Measurements from ENCODE around the gene CD79B. TPM values are rescaled to one million over a fixed set of nuclear protein-coding genes. Genes with fewer than 3 reads are reported as not detected.
A peak's percentile ranks its signal among the peaks of the same experiment; 100 is the strongest.

The CD79B gene
- total and polyA plus RNA-seq, 2 of the 8 experiments (the other 6 are each of a cell fraction or from before 2014, with no cell fraction given), result 1.5 to 3.9 TPM

- Histone ChIP-seq H4K91ac (replicated peaks; ENCODE audit: insufficient read length, low read length) (no peak overlapping the region), H2AK5ac (ENCODE audit: low read depth, low read length) (no peak overlapping the region), H3K4me2 (ENCODE audit: insufficient read depth in 1 of 2, low read depth in 2 of 2, low read length in 2 of 2) (no peak overlapping the region), H4K5ac (ENCODE audit: insufficient read length, low read depth, low read length) (no peak overlapping the region), H3K36me3 (ENCODE audit: control insufficient read depth in 2 of 4, insufficient read depth in 4 of 4, low read length in 3 of 4) (peaks cover 0 to 21% (median 1%) of the 10 kb centered on the region in 4 experiments; a peak in 4 of 8 replicates), H2BK20ac (ENCODE audit: low read length) (no peak overlapping the region), H3K4me3 (ENCODE audit: extremely low read depth in 1 of 4, insufficient read depth in 2 of 4, low read depth in 3 of 4, low read length in 4 of 4) (no peak overlapping the region), H3K27me3 (replicated peaks in 1 of 4; ENCODE audit: control insufficient read depth in 3 of 4, extremely low read depth in 1 of 4, insufficient read depth in 3 of 4, low read length in 3 of 4) (no peaks in the 10 kb centered on the region), H3K79me2 (ENCODE audit: control insufficient read depth in 1 of 2, insufficient read depth in 2 of 2, low read length in 2 of 2) (no peaks in the 10 kb centered on the region), H3K56ac (replicated peaks; ENCODE audit: insufficient read length, low read depth, low read length) (no peak overlapping the region), H3K9ac (replicated peaks in 1 of 4; ENCODE audit: extremely low read depth in 1 of 4, low read depth in 3 of 4, low read length in 3 of 4) (no peak overlapping the region), H3K9me3 (ENCODE audit: insufficient read depth in 2 of 2, low read depth in 1 of 2, low read length in 1 of 2) (no peaks in the 10 kb centered on the region), H3K23ac (ENCODE audit: insufficient read length) (no peak overlapping the region), H2BK5ac (ENCODE audit: low read depth, low read length) (no peak overlapping the region), H3K23me2 (ENCODE audit: low read depth, low read length) (no peaks in the 10 kb centered on the region), H3K27ac (ENCODE audit: low read depth, low read length) (no peak overlapping the region), H4K8ac (ENCODE audit: extremely low read depth, insufficient read depth, low read length) (no peak overlapping the region), H3K4ac (replicated peaks; ENCODE audit: insufficient read length, low read depth, low read length) (no peak overlapping the region), H2BK12ac (ENCODE audit: low read depth, low read length) (no peak overlapping the region), H4K20me1 (replicated peaks in 1 of 2; ENCODE audit: control insufficient read depth in 1 of 2, insufficient read depth in 2 of 2, low read length in 2 of 2) (peaks cover 0 to 5% of the 10 kb centered on the region in 2 experiments), H2BK15ac (ENCODE audit: low read length) (no peak overlapping the region), H3K79me1 (ENCODE audit: low read depth, low read length) (no peaks in the 10 kb centered on the region), H2BK120ac (replicated peaks; ENCODE audit: low read depth, low read length) (no peak overlapping the region), H2AFZ (ENCODE audit: low read length) (no peak overlapping the region), H3K18ac (ENCODE audit: extremely low read depth, low read length) (no peak overlapping the region), H3K14ac (ENCODE audit: insufficient read length) (no peak overlapping the region), H3K4me1 (replicated peaks in 1 of 4; ENCODE audit: control insufficient read depth in 3 of 4, insufficient read depth in 4 of 4, low read length in 3 of 4) (peaks cover 0 to 4% (median 1%) of the 10 kb centered on the region in 4 experiments; a peak in 4 of 7 replicates)
- no peak for DNase-seq (ENCODE audit: low read depth in 1 of 2, low spot score in 2 of 2)
- CTCF ChIA-PET (ENCODE audit: partially characterized antibody), result interaction anchor here (0.7 to 6.1 kb wide), 5 partner anchors 9 to 288 kb away, joined by 3 to 64 read pairs (median 13); partner anchors contain the start of genes CSHL1 and GH1
- TF ChIP-seq KDM5A (IDR thresholded peaks at IDR 0.05; ENCODE audit: low read length) (no peak), SIX5 (IDR thresholded peaks at IDR 0.05; ENCODE audit: low read depth, low read length) (no peak), CTCF (IDR thresholded peaks at IDR 0.05; ENCODE audit: control extremely low read depth in 1 of 3, insufficient read depth in 1 of 3, low read depth in 1 of 3, low read length in 3 of 3) (peak; percentile 15 to 40 (median 33))
- POLR2A ChIA-PET (ENCODE audit: partially characterized antibody), result interaction anchor here (0.7 to 1.9 kb wide), 2 partner anchors 10 to 25 kb away, joined by 3 to 5 read pairs; partner anchors contain the start of gene GH1
- FAIRE-seq, result no peak
- 88% methylated on average over 9 of the region's 9 CpGs; no CpG with 5 or more reads in 1 of the 2 experiments for WGBS, 2 experiments (ENCODE audit: extremely low coverage in 1 of 2, insufficient coverage in 1 of 2, insufficient read length in 1 of 2, insufficient replicate concordance in 2 of 2, low coverage in 1 of 2, low lambda C conversion rate in 2 of 2, missing lambda C conversion rate in 1 of 2)
These were observed 11.6 kb upstream of the CD79B start for GRCh38 chr17:63943745-63944144.
